Right lobe of liver (tissue), 6 donors: ENCODE measurements around the gene FRMD3. TPM values are rescaled to one million over a fixed set of nuclear protein-coding genes. Genes with fewer than 3 reads are reported as not detected.

ENCODE experiments used
- ATAC-seq, 4 donors: fragments of 200-7000 bp; cut with Tn5 transposase; one replicate each; pipeline ENCODE4 v1.9.1; 2020; ENCODE audit warnings: mild to moderate bottlenecking in 4 of 4, moderate library complexity in 4 of 4
- DNase-seq, 3 donors: peaks; one replicate each; pipeline ENCODE4 v3.0.0-alpha.2; 2020
- H3K27ac ChIP-seq, 3 donors: fragments of 200-600 bp; one replicate each; pipeline ENCODE4 v1.8.0; 2022
- H3K27me3 ChIP-seq, 2 donors: fragments of 200-600 bp; one replicate each; pipeline ENCODE4 v1.8.0; 2022
- H3K36me3 ChIP-seq, 4 donors: fragments of 200-600 bp; sonication (generic) in 1 of 4; one replicate each; pipeline versions ENCODE4 v1.5.1 to v1.8.0; 2017 to 2022; ENCODE audit warnings: control low read depth in 1 of 4
- H3K4me1 ChIP-seq, 4 donors: fragments of 200-600 bp; sonication (generic) in 1 of 4; one replicate each; pipeline versions ENCODE4 v1.5.1 to v1.8.0; 2017 to 2022; ENCODE audit warnings: control low read depth in 1 of 4
- H3K4me3 ChIP-seq, 3 donors: fragments of 200-600 bp; one replicate each; pipeline ENCODE4 v1.8.0; 2022
- H3K9me3 ChIP-seq, 4 donors: fragments of 200-600 bp; sonication (generic) in 1 of 4; one replicate each; pipeline versions ENCODE4 v1.5.1 to v1.8.0; 2017 to 2022; ENCODE audit warnings: control low read depth in 1 of 4
- POLR2A ChIP-seq: fragments of 450-650 bp; IDR thresholded peaks from one replicate; pipeline ENCODE4 v1.6.1; 2017; ENCODE audit warnings: antibody characterized with exemption, mild to moderate bottlenecking
- WGBS: methylation state at CpG from one replicate; pipeline ENCODE4 v1.1.6; 2018; ENCODE audit warnings: low coverage, low lambda C conversion rate; ENCODE audit not compliant: insufficient coverage; ENCODE audit errors: missing lambda C conversion rate; 5-methylcytosine and 5-hydroxymethylcytosine counted together
- intact Hi-C, 2 donors: fragments of 100-400 bp; cut with DNase I; formaldehyde crosslinking; loops; one replicate each; pipeline versions ENCODE4 v1.11.2 to v1.14.1; 2022
- long read RNA-seq: library from polyadenylated mRNA; unstranded; transcript quantifications from one replicate; pipeline ENCODE4 v2.0.0, GENCODE V29; 2019
- total RNA-seq, 6 experiments: library from RNA; depleted of rRNA in 2 of 6; stranded (reverse); fragments of >200 nt in 2 of 6; fragmentation: NEBNext Ultra II Directional in 3 of 6; extraction: Animal tissue kit (Norgen Biotek cat#: 25700) in 3 of 6; gene quantifications; one replicate each; pipeline versions ENCODE4 v1.1.0 to v1.2.4, GENCODE V29; 2016 to 2023
- TF ChIP-seq, protein P1 (sequence below), 4 donors: fragments of 200-600 bp in 3 of 4; fragments of 450-650 bp in 1 of 4; IDR thresholded peaks; one replicate each; pipeline versions ENCODE4 v1.5.1 to v1.8.0; 2016 to 2022; ENCODE audit warnings: antibody characterized with exemption in 4 of 4, mild to moderate bottlenecking in 2 of 4
- donor health status: DM: no; HTN: yes; CAD: no.
- donor health status: DM: no; HTN: no; CAD: no.
- donor health status: DM: no; HTN: no; CAD: no.
- donor health status: DM: no; HTN: yes; CAD: no.
- donor health status: DM: no; HTN: yes; CAD: no.

FRMD3 gene
- total RNA-seq, result under 1 TPM; 0.28 to 0.88 (median 0.34) TPM
- long read RNA-seq, result 0 reads

DNA sequence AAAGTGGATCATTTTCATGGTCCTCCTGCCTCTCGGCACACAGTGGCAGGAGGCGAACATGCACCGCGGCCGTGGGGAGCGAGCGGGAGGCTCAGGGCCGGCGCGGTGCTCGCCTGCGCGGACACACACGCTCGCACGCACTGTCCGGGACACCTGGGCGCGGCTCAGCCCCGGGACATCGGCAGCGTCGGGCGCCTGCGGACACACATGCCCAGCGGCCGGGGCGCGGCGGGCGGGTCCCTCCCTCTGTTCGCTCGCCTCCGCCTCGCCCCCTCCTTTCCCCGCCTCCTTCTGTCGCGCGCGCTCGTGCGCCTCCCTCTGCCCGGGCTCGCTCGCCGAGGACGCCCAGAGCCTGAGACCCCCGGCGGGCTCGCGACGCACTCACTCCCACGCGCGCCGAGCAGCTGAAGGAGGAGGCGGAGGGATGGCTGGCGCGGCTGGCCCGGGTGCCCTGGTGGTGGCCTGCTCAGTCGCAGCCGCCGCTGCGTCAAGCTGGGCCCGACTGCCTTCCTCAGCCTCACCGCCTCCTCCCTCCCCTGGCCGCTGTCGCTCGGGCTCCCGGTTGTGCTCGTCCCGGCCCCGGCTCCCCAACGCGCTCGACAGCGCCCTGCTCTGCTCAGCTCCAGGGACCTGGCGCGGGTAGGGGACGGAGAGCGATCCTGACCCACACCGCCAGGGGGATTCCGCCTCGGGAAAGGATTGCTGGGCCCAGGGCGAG is at the start of gene FRMD3:
FRMD3 (minus strand) TSS at position 230 of the 718 bp plus-strand sequence; CDS start at position 60, 170 bp downstream.
- 0% methylated on average over 6 of the region's 85 CpGs for WGBS
- intact Hi-C loops, result no loop called here
- Histone ChIP-seq H3K4me1 (peaks cover 0 to 19% (median 4%) of the 10 kb centered on the region in 4 donors), H3K27me3 (peaks cover 0 to 5% of the 10 kb centered on the region in 2 donors), H3K4me3 (peak within 1 kb of the TSS; percentile 54 to 64 (median 57)), H3K27ac (peak within 1 kb of the TSS in 1 of 3 donors; percentile 34), H3K36me3 (no peaks in the 10 kb centered on the region), H3K9me3 (no peaks in the 10 kb centered on the region)
- ATAC-seq, result peak; percentile 96 to 97 (median 96)
- peak; percentile 82 to 87 (median 87) for DNase-seq
- TF ChIP-seq POLR2A, result no peak
- TF ChIP-seq, protein P1, sequence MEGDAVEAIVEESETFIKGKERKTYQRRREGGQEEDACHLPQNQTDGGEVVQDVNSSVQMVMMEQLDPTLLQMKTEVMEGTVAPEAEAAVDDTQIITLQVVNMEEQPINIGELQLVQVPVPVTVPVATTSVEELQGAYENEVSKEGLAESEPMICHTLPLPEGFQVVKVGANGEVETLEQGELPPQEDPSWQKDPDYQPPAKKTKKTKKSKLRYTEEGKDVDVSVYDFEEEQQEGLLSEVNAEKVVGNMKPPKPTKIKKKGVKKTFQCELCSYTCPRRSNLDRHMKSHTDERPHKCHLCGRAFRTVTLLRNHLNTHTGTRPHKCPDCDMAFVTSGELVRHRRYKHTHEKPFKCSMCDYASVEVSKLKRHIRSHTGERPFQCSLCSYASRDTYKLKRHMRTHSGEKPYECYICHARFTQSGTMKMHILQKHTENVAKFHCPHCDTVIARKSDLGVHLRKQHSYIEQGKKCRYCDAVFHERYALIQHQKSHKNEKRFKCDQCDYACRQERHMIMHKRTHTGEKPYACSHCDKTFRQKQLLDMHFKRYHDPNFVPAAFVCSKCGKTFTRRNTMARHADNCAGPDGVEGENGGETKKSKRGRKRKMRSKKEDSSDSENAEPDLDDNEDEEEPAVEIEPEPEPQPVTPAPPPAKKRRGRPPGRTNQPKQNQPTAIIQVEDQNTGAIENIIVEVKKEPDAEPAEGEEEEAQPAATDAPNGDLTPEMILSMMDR (IDR thresholded peaks at IDR 0.05), result peak; percentile 65 to 79 (median 68)

DNA sequence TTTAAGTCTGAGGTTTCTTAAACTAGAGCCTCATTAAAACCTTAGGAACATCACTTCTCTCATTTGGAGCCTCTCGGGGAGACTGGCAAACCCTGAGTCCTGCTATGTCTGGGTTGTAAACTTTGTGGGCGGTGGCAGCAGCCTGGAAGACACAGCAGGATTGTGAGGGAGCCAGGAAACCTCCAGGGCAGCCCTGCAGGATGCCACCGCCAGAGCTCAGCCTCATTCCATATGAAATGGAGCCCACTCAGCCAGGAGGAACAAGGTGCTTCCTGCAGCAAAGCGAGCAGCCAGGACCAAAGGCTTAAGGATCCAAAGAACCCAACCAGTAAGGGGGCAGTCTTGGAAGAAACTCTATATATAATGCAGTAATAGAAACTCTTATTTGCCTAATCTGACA is 46.8 kb upstream of the FRMD3 start:
- H3K9me3 ChIP-seq, result no peaks in the 10 kb centered on the region
- H3K27ac ChIP-seq, result no peak overlapping the region
- intact Hi-C loops, result no loop called here
- no peaks in the 10 kb centered on the region for H3K4me1 ChIP-seq
- H3K27me3 ChIP-seq, result no peaks in the 10 kb centered on the region
- no peak for TF ChIP-seq POLR2A
- TF ChIP-seq, protein P1 (IDR thresholded peaks at IDR 0.05), result no peak
- H3K4me3 ChIP-seq, result no peak overlapping the region
- DNase-seq (no peak), ATAC-seq (no peak)
- no peaks in the 10 kb centered on the region for H3K36me3 ChIP-seq
- WGBS, result 93% methylated on average over 3 of the region's 4 CpGs

DNA sequence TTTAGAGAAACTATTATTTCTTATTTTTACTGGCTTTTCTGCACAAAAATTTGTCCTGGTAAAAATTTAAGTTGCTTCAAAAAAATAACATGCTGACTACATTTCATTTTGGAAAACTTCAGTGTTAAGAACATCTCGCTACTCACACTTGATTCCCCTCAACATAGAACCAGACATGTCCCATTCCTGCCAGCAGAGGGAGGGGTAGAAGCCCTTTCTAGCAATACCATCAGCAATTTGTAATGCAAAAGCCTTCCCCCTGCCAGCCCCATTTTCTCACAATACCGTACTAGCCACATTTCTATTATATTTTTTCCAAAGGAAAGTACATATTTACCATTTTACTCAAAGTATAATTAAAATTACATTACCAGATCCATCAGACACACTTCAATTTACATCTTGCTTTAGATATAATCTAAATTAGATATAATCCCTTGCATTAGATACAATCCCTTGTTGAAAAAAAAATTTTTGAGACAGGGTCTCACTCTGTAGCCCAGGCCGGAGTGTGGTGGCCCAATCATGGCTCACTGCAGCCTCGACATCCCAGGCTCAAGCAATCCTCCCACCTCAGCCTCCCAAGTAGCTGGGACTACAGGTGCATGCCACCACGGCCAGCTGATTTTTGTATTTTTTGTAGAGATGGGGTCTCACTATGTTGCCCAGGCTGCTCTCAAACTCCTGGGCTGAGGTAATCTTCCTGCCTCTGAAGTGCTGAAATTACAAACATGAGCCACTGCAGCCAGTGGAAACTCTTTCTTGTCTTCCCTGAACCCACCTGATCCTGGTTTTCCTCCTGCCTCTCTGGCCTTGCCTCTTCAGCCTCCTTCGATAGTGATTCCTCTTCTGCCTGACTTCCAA is 45.2 kb upstream of the FRMD3 start:
- Histone ChIP-seq H3K4me3 (no peak overlapping the region), H3K27me3 (no peaks in the 10 kb centered on the region), H3K27ac (no peak overlapping the region), H3K9me3 (no peaks in the 10 kb centered on the region), H3K4me1 (no peaks in the 10 kb centered on the region), H3K36me3 (no peaks in the 10 kb centered on the region)
- no peak for TF ChIP-seq POLR2A
- TF ChIP-seq, protein P1 (IDR thresholded peaks at IDR 0.05), result peak; percentile 73 to 85 (median 84)
- intact Hi-C loops, result no loop called here
- peak; percentile 94 to 97 (median 96) for ATAC-seq
- peak in 2 of 3 donors; percentile 38 to 69 for DNase-seq
- WGBS, result 53% methylated on average over 6 of the region's 6 CpGs

DNA sequence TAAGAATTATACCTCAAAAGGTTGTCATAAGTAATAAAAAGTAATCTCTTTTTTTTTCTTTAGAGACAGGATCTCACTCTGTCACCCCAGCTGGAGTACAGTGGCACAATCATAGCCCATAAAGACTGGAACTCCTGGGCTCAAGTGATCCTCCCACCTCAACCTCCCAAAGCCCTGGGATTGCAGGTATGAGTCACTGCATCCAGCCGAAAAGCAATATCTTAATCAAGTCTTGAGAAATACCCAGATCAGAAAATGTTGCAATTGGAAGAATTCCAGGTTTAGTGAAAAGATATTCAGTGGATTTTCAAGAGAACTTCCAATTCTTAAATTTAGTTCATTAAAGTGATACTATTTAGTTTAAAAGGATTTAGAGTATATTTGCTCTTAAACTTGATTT is 43.8 kb upstream of the FRMD3 start:
- H3K27ac ChIP-seq, result no peak overlapping the region
- TF ChIP-seq POLR2A, result no peak
- TF ChIP-seq, protein P1 (IDR thresholded peaks at IDR 0.05), result no peak
- intact Hi-C loops, result no loop called here
- H3K36me3 ChIP-seq, result no peaks in the 10 kb centered on the region
- no peaks in the 10 kb centered on the region for H3K27me3 ChIP-seq
- no peaks in the 10 kb centered on the region for H3K9me3 ChIP-seq
- no peak for ATAC-seq
- no peaks in the 10 kb centered on the region for H3K4me1 ChIP-seq
- DNase-seq, result no peak
- 47% methylated on average over 1 of the region's 1 CpG for WGBS
- no peak overlapping the region for H3K4me3 ChIP-seq
